GM06990 (cell line): ENCODE measurements around the gene LRRC57.
A peak's percentile ranks its signal among the peaks of the same experiment; 100 is the strongest.

Source experiments
- DNase-seq: peaks from one replicate; pipeline ENCODE4 v3.0.0-alpha.2; 2011; ENCODE audit not compliant: insufficient read length; ENCODE audit errors: extremely low read depth
- H3K27me3 ChIP-seq: replicated peaks from 2 replicates; pipeline ENCODE4 v1.6.0; 2011; ENCODE audit warnings: low read length; ENCODE audit not compliant: control insufficient read depth, insufficient read depth
- H3K36me3 ChIP-seq: 2 replicates; pipeline ENCODE4 v1.5.1; 2011; ENCODE audit warnings: low read length; ENCODE audit not compliant: control insufficient read depth, insufficient read depth
- H3K4me3 ChIP-seq: replicated peaks from 2 replicates; pipeline ENCODE4 v1.5.1; 2011; ENCODE audit warnings: low read depth, mild to moderate bottlenecking, control low read depth, low read length
- CTCF ChIP-seq: IDR thresholded peaks from 2 replicates; pipeline ENCODE4 v1.5.1; 2011; ENCODE audit warnings: low read length, control low read depth, mild to moderate bottlenecking, inconsistent platforms; ENCODE audit not compliant: insufficient read depth, poor library complexity, severe bottlenecking

Gene LRRC57

GRCh38 chr15:42493679-42494078 is 54.9 kb downstream of the LRRC57 start:
- no peak for DNase-seq
- Histone ChIP-seq H3K27me3 (no peaks in the 10 kb centered on the region), H3K4me3 (no peak overlapping the region), H3K36me3 (no peaks in the 10 kb centered on the region)
- TF ChIP-seq CTCF = no peak

- no peaks in the 10 kb centered on the region for H3K27me3 ChIP-seq
- TF ChIP-seq CTCF = no peak
- no peaks in the 10 kb centered on the region for H3K36me3 ChIP-seq
- H3K4me3 ChIP-seq = peak overlapping the region; percentile 93
- no peak for DNase-seq
Observed at GRCh38 chr15:42491539-42492225, 56.9 kb downstream of the LRRC57 start.

- no peaks in the 10 kb centered on the region for H3K27me3 ChIP-seq
Observed at GRCh38 chr15:42490671-42491538, 57.7 kb downstream of the LRRC57 start, which contains the start of gene ZNF106. Gene ZNF106 (minus strand): TSS chr15:42491141. CDS start chr15:42472289, 18,852 bp downstream.

GRCh38 chr15:42490291-42490670 is 58.3 kb downstream of the LRRC57 start:
- Histone ChIP-seq H3K4me3 (peak overlapping the region; percentile 93), H3K27me3 (no peaks in the 10 kb centered on the region), H3K36me3 (no peaks in the 10 kb centered on the region; the same call in 1 of the 2 replicates)
- DNase-seq = no peak
- no peak for TF ChIP-seq CTCF

More at GRCh38 chr15:42490671-42491538, 57.7 kb downstream of the LRRC57 start, which contains the start of gene ZNF106:
- peak; percentile 18 for TF ChIP-seq CTCF
- Histone ChIP-seq H3K4me3 (peak within 1 kb of the TSS; percentile 93), H3K36me3 (no peaks in the 10 kb centered on the region)
- peak; percentile 92 for DNase-seq
